T-helper 2 cell treated with Interferon-gamma antibody and Interleukin-4, amounts not matched to agents 5 μg/mL and 100 μg/mL, for 36 hours (primary cell): ENCODE results near the gene MTHFR.
A peak's percentile ranks its signal among the peaks of the same experiment; 100 is the strongest.

Experiments used
- DNase-seq: peaks from one replicate; pipeline ENCODE4 v3.0.0; 2021; ENCODE audit warnings: low spot score
- H3K27ac Mint-ChIP-seq: one replicate; pipeline ENCODE4 v1.8.0; 2021; ENCODE audit warnings: mild to moderate bottlenecking, mixed read lengths
- H3K27me3 Mint-ChIP-seq: one replicate; pipeline ENCODE4 v1.8.0; 2021; ENCODE audit warnings: low read depth, mixed read lengths
- H3K36me3 Mint-ChIP-seq: one replicate; pipeline ENCODE4 v1.8.0; 2021; ENCODE audit warnings: low read depth, mixed read lengths
- H3K4me1 Mint-ChIP-seq: one replicate; pipeline ENCODE4 v1.8.0; 2021; ENCODE audit warnings: low read depth, mixed read lengths
- H3K4me3 Mint-ChIP-seq: one replicate; pipeline ENCODE4 v1.8.0; 2022; ENCODE audit warnings: mild to moderate bottlenecking, moderate library complexity, mixed read lengths
- H3K9me3 Mint-ChIP-seq: one replicate; pipeline ENCODE4 v1.8.0; 2021; ENCODE audit warnings: mixed read lengths

Gene MTHFR

DNA sequence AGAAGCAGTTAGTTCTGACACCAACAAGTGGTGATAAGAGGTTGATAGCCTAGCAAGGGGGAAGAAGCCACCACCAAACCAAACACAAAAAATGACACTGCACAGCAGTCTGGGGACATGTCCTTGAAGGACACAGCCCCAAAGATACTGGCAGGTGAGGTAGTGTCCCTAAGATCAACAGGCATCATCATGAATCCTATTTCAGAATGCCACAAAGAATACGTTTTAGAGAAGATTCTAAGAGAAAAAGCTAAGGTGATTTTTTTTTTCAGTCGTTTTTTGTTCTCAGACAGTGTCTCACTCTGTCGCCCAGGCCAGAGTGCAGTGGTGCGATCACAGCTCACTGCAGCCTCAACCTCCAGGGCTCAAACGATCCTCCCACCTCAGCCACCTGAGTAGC, 19.6 kb downstream of the MTHFR start:
- DNase-seq: no peak
- Mint-ChIP-seq H3K9me3 (no peaks in the 10 kb centered on the region), H3K36me3 (peaks cover 6% of the 10 kb centered on the region), H3K4me3 (no peak overlapping the region), H3K27ac (no peak overlapping the region), H3K27me3 (no peaks in the 10 kb centered on the region), H3K4me1 (no peaks in the 10 kb centered on the region)

DNA sequence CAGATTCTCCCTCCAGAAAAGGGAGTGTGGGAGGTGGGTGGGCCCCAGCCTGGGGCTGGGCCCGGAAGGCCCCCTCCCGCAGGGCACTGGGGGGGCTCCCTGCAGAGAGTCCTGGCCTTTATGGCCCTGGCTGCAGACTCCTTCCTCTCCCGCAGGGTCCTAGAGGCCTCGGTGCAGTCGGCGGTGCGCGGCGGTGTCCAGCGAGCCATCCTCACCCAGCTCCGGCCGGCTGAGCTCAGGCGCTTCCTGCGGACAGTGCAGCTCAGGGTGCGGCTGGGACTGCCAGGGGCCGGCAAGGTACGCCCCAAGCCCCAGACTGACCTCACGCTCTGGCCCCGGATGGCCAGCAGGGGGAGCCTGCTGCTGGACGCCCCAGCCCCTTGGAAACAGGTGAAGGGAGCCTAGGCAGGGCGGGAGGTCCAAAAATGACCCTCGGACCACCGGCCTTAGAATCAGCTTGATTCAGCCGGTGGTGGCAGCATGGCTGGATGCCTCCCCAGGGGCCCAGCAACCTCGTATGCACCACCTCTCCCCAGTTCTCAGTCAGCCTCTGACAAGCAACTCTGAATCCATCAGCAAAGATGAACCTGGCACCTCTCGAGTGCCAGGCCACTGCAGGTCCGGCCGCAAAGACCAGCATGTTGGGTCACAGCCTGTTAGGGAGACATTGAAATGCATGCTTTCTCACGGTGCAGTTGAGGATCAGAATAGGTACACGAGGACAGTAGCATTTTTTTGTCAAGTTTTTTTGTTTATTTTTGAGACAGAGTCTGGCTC, 20.6 kb downstream of the MTHFR start:
- Mint-ChIP-seq H3K36me3 (peaks cover under 1% of the 10 kb centered on the region), H3K9me3 (no peaks in the 10 kb centered on the region), H3K27ac (no peak overlapping the region), H3K27me3 (peaks cover 2% of the 10 kb centered on the region), H3K4me1 (no peaks in the 10 kb centered on the region), H3K4me3 (no peak overlapping the region)
- peak; percentile 37 for DNase-seq

DNA sequence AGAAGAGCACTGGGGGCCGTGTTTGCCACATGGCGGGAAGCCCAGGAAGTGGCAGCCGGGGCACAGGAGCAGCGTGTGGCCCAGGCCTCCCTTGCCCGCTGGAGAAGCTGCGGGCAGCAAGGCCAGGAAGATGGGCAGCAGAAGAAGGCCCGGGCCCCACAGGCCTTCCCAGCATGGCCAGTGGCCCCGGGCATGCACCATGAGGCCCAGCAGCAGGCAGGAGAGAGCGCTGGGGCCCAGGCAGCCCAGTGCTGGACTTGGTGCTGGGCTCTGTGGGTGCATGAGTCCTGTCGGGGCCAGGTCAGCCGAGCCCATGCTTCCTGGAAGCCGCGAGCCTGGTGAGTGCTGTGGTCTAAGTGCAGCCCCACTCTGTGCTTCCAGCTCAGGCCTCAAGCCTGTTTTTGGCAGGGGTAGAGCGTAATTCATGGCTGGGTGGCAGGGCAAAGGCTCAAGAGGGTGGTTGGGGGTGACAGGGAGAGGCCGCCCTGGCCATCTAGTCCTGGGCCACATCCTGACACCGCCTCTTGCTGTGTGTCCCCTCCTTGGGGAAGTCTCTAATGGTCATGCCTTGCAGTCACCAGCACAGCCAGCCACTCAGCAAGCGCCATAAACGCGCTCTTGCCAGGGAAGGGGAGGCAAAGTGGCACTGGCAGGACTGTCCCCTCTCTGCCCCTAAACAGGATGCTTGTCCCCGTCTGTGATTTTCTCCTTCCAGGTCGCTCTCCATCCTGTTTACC, 21.3 kb downstream of the MTHFR start:
- no peaks in the 10 kb centered on the region for H3K36me3 Mint-ChIP-seq
- H3K4me1 Mint-ChIP-seq: no peaks in the 10 kb centered on the region
- H3K4me3 Mint-ChIP-seq: no peak overlapping the region
- no peak overlapping the region for H3K27ac Mint-ChIP-seq
- DNase-seq: no peak
- H3K9me3 Mint-ChIP-seq: no peaks in the 10 kb centered on the region
- peaks cover 2% of the 10 kb centered on the region for H3K27me3 Mint-ChIP-seq

DNA sequence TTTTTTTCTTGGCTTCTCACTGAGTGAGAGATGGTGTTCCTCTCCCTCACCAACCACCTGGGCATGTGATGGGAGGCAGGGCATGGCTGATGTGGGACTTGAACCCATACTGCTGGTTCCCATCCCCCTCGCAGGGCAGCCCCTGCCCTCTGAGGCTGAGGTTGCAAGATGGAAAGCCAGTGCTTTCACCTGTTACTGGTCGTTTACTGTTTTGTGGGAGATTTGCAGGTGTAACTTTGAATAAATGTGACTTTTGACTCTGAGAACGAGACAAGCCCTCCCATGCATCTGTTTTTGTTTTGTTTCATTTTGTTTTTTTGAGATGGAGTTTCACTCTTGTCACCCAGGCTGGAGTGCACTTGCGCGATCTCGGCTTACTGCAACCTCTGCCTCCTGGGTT, 22.2 kb downstream of the MTHFR start:
- Mint-ChIP-seq H3K9me3 (no peaks in the 10 kb centered on the region), H3K27ac (no peak overlapping the region), H3K27me3 (peaks cover 2% of the 10 kb centered on the region), H3K4me3 (no peak overlapping the region), H3K36me3 (no peaks in the 10 kb centered on the region), H3K4me1 (no peaks in the 10 kb centered on the region)
- DNase-seq: no peak

DNA sequence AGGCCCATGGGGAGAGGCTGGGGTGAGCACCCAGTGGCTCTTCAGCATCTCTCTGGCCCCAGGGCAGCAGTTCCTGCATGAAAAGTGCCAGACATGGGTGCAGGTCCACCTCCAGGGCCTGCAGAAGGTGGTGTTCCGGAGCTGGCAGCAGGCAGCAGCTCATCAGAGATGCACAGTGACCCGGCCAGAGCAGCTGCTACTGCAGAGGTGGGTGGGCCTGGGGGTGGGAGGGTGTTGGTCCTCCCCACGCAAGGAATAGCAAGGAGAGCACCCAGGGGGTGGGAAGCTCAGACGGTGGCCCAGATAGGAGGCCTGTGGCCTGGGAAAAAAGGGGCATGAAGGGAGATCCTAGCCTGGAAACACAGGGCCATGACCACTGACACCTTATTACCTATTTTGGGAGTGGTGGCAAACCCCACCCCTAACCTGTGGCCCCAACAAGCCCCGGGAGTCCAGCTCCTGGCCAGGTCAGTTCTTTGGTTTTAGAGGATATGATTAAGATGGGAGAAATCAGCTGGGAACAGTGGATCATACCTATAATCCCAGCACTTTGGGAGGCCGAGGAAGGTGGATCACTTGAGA, 23.5 kb downstream of the MTHFR start:
- Mint-ChIP-seq H3K9me3 (no peaks in the 10 kb centered on the region), H3K4me1 (no peaks in the 10 kb centered on the region), H3K4me3 (no peak overlapping the region), H3K36me3 (no peaks in the 10 kb centered on the region), H3K27ac (no peak overlapping the region), H3K27me3 (peaks cover 2% of the 10 kb centered on the region)
- no peak for DNase-seq

DNA sequence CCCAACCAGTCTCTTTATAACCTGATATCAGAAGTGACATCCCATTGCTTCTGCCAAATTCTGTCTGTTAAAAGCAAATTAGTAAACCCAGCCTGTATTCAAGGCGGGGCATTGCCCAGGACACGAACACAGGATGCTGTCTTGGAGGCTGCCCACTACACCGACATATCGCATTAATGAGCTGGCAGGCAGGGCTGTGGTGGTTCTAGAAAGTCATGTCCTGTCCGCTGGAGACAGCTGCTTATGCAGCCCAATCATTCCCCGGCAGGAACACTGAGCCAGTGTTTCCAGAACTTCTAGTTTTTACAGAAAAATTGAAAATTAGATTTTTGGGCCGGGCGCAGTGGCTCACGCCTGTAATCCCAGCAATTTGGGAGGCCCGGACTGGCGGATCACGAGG, 24.5 kb downstream of the MTHFR start:
- Mint-ChIP-seq H3K27ac (no peak overlapping the region), H3K36me3 (no peaks in the 10 kb centered on the region), H3K4me1 (no peaks in the 10 kb centered on the region), H3K9me3 (no peaks in the 10 kb centered on the region), H3K4me3 (no peak overlapping the region), H3K27me3 (peaks cover 2% of the 10 kb centered on the region)
- no peak for DNase-seq

DNA sequence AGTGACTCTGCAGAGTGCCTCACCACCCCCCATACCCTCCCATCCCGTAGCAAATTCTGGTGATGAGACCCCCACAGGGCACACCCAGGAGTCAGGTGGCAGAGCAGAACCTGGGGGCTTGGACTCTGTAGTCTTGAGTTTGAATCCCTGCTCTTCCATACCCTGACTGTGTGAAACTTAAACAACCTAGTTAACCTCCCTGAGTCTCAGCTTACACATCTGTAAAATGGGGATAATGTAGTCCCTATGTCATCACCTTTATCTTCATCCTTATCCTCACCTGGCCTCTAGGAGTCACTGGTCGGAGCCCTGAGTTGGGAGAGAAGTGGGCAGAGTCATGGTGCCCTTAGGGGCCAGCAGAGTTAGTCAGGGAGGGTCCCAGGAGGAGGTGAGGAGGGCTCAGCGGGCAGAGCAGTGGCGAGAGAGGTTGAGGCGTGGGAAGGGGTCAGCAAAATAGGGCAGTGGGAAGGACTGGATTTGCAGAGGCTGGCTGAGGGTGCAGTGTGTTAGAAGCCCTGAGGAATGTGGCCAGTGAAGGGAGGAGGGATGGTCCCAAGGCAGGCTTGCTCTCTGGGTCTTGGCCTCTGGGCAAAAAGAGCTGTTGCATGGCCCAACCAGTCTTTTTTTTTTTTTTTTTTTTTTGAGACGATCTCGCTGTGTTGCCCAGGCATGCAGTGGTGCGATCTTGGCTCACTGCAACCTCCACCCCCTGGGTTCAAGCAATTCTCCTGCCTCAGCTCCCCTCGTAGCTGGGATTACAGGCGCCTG, 25.2 kb downstream of the MTHFR start:
- Mint-ChIP-seq H3K9me3 (no peaks in the 10 kb centered on the region), H3K4me3 (no peak overlapping the region)

DNA sequence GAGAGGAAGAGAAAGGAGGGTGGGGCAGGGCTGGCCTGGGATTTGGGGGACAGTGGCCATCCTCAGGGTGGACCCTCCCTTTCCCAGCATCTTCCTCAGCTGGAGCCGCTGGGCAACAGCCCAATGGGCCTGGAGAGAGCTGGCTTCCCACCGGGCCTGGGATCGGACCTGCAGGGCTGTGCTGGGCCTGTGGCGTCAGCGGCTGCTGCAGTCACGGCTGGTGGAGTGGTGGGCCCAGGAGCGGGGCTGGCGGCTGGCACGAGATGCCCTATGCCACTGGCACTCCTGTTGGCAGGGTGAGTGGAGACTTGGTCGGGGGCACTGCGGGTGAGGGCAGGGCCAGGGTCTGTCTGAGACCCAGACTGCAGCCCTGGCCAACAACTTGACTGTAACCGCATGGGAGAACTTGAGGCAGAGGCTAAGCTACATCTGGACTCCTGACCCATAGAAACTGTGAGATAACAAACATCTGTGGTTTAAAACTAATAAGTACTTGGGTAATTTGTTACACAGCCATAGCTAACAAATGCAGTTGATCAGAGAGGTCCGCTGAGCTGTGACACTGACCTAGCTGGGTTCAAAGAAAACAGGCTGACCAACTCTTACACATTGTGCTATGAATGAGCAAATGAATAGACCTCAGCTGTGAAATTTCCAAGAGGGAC, 25.9 kb downstream of the MTHFR start:
- H3K36me3 Mint-ChIP-seq: no peaks in the 10 kb centered on the region
- no peaks in the 10 kb centered on the region for H3K9me3 Mint-ChIP-seq
- no peak for DNase-seq
- H3K4me1 Mint-ChIP-seq: no peaks in the 10 kb centered on the region
- H3K27me3 Mint-ChIP-seq: peaks cover 2% of the 10 kb centered on the region
- H3K4me3 Mint-ChIP-seq: no peak overlapping the region
- no peak overlapping the region for H3K27ac Mint-ChIP-seq

More for the DNA sequence above, 25.2 kb downstream of the MTHFR start:
- Mint-ChIP-seq H3K36me3 (no peaks in the 10 kb centered on the region), H3K27ac (no peak overlapping the region), H3K27me3 (peaks cover 2% of the 10 kb centered on the region), H3K4me1 (no peaks in the 10 kb centered on the region)
- DNase-seq: no peak

DNA sequence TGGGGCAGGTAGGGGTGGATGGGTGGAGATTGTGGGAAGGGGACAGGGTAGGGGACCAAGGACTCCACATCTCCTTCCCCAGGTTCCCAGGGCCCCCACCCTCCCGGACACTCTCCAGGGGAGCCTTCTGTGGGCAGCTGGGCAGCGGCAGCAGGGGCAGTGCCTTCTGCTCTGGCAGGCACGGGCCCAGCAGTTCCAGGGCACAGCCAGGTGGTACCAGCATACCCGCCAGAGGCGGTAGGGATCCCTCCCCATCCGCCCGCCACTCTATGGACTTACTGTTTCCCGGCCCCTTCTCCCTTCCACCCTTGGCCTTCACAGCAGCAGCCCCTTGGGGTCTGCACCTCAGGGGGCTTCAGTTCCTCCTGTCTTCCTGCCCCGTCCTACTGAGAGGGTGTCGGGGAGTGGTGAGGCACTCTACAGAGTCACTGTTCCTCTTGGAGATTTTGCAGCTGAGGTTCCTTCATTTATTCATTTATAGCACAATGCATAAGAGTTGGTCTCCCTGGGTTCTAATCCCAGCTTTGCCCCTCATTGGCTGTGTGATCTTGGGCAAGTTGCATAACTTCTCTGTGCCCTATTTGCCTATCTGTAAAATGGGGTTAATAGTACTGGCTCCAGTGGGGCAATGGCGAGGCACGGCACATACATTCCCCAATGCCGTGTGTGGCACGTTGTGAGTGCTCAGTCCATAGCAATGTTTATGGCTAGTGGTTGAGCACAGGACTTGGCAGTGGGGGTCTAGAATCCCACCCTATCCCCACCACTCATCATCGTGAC, 26.7 kb downstream of the MTHFR start:
- Mint-ChIP-seq H3K4me1 (no peaks in the 10 kb centered on the region), H3K4me3 (no peak overlapping the region)

DNA sequence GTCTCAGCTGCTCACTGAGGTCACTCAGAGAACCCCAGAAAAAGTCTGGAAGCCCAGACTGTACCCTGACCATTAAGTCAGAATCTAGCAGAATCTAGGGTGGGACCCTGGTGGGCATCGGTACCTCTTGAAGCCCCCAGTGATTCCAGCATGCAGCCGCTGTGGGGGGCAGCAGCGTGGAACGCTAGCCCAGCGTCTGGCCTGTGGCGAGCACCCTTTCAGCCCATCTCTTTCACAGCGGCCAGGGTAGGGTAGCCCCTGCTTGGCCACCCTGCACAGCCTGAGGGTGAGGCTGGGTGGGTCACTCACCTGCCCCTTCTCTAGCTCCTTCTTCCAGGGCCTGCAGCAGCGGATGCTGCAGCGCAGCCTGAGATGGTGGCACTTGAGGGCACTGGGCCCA, 27.4 kb downstream of the MTHFR start:
- no peak overlapping the region for H3K27ac Mint-ChIP-seq
- no peak for DNase-seq
- peaks cover 5% of the 10 kb centered on the region for H3K27me3 Mint-ChIP-seq
- no peak overlapping the region for H3K4me3 Mint-ChIP-seq
- no peaks in the 10 kb centered on the region for H3K36me3 Mint-ChIP-seq
- no peaks in the 10 kb centered on the region for H3K9me3 Mint-ChIP-seq
- no peaks in the 10 kb centered on the region for H3K4me1 Mint-ChIP-seq

More for the DNA sequence above, 26.7 kb downstream of the MTHFR start:
- H3K27ac Mint-ChIP-seq: no peak overlapping the region
- no peak for DNase-seq
- no peaks in the 10 kb centered on the region for H3K9me3 Mint-ChIP-seq
- peaks cover 5% of the 10 kb centered on the region for H3K27me3 Mint-ChIP-seq
- no peaks in the 10 kb centered on the region for H3K36me3 Mint-ChIP-seq

DNA sequence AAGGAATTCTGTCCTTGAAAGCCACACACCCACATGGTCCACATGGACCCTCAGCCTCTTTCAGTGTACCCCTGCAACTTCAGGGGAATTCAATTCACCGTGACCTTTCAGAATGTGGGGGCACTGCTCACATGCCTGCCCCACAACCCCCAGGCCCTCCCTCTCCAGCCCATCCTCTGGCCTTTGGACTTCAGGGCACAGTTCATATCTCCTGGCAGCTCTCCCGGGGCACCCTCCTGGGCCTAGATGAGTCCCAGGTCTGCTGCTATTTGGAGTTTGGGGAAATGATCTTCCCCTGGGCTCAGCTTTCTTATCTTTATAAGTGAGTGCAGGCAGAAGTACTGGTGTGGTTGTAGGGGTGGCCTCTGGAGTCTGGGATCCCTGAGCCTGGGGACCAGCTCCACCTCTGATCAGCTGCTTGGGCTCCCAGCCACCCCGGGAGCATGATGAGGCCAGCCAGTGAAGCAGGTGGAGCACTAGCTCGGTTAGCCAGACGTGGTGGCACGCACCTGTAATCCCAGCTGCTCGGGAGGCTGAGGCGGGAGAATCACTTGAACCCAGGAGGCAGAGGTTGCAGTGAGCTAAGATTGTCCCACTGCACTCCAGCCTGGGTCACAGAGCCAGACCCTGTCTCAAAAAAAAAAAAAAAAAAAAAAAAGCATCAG, 28.0 kb downstream of the MTHFR start:
- no peak overlapping the region for H3K27ac Mint-ChIP-seq
- H3K36me3 Mint-ChIP-seq: no peaks in the 10 kb centered on the region
- H3K4me3 Mint-ChIP-seq: no peak overlapping the region

DNA sequence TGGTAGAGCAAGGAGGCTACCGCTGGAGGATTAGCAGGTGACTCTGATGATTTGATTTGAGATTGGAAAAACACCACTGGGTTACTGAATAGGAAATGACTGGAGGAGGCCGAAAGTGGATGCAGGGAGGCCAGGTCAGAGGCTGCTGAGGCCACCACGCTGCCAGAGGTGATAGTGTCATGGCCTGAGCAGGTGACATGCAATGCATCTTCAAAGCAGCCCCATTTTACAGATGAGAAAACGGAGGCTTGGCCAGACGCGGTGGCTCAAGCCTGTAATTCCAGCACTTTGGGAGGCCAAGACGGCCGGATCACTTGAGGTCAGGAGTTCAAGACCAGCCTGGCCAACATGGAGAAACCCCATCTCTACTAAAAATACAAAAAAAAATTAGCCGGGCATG, 31.0 kb downstream of the MTHFR start:
- Mint-ChIP-seq H3K27me3 (peaks cover 2% of the 10 kb centered on the region), H3K9me3 (no peaks in the 10 kb centered on the region), H3K4me3 (no peak overlapping the region), H3K27ac (no peak overlapping the region), H3K36me3 (no peaks in the 10 kb centered on the region), H3K4me1 (no peaks in the 10 kb centered on the region)
- no peak for DNase-seq

More for the DNA sequence above, 28.0 kb downstream of the MTHFR start:
- Mint-ChIP-seq H3K4me1 (no peaks in the 10 kb centered on the region), H3K27me3 (peaks cover 5% of the 10 kb centered on the region), H3K9me3 (no peaks in the 10 kb centered on the region)
- DNase-seq: no peak
